Measurements from ENCODE around the gene HOXB9.

The HOXB9 gene

DNA sequence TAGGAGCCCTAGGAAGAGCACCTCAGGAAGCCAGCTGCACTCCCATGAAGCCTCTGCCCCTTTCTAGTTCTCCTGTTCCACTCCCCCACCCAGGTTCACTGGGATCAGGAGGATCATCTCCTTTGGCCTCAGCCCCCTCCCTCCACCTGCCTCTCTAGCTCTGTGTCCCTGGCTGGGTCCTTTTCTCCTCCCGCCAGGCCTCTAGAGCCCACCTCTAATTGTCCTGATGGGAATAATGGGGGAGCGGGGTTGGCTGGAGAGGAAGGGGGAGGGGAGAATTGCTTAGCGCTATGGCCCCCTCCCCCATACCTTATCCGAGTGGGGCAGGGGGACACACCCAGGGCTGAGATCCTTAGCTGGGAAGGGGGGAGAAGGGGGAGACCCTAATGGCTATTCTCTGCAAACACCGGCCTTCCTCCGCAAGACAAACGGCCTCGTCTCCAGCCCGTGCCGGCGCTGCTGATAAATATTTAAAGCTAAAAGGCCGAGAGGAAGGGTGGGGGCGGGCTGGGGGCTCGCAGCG is 16.3 kb downstream of the HOXB9 start:
- DNase-seq = no peak

DNA sequence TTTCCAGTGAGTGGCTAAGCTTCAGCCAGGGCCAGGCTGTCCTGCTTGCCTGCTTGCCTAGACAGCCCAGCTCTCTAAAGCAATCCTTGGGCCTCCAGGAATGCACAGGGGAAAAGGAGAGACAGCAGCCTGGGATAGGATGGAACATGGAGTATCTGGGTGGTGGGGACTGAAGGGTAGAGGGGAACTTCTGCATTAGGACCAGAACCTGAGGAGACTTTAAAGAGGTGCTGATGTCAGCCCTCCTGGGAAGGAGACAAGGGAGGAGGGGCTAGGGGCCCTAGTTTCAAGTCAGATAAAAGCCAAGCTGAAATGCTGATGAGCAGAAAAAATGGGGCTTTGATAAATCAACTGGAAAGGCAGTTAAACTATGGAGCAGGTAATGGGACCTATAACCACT is 17.1 kb downstream of the HOXB9 start:
- DNase-seq = no peak

DNA sequence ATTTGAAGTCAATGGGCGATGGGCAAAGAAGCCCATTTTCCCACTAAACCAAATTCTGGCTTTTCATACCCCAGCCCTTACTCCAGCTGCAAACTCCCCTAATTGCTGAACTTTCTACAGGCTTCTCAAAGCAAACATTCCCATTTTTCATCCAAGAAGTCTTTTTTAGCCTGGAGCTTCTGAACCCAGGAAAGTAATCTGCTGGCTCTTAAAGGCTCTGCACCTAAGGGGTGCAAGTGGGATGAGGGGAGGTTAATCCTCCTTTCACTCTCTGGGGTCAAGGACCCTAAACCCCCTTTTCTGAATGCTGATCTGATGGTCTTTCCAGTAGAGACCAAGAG is 17.7 kb downstream of the HOXB9 start:
- no peak for DNase-seq

DNA sequence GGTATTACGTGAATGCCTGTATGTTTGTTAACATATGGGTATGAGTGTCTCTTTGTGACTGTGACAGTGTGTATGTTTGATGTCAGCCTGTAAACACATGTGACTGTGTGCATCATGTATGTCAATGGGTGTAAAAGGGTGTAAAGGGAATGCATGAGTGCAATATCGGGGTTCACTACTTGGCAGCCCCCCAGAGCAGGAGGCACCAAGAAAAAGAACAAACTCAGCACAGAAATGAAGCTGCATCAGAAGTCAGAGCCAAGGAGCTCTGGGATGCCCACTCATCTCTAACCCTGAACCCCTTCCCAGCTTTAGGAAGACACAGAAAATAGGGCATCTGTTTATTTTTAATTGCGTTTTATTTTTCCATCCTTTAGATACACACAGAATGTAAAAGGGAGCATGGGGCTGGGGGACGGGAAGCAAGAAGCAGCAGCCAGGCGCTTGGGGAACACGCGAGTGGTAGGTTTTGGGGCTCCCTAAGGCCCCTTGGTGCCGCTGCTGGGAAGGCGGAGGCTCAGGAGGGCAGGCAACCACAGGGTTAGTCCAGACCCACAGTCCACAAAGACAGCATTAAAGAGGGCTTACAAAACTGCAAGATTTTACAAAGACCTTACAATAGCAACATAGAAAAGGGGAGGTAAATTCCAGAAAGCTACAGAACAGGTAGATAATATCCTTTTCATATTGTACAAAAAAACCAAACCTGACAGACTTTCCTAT is 19.1 kb downstream of the HOXB9 start:
- no peak for DNase-seq

DNA sequence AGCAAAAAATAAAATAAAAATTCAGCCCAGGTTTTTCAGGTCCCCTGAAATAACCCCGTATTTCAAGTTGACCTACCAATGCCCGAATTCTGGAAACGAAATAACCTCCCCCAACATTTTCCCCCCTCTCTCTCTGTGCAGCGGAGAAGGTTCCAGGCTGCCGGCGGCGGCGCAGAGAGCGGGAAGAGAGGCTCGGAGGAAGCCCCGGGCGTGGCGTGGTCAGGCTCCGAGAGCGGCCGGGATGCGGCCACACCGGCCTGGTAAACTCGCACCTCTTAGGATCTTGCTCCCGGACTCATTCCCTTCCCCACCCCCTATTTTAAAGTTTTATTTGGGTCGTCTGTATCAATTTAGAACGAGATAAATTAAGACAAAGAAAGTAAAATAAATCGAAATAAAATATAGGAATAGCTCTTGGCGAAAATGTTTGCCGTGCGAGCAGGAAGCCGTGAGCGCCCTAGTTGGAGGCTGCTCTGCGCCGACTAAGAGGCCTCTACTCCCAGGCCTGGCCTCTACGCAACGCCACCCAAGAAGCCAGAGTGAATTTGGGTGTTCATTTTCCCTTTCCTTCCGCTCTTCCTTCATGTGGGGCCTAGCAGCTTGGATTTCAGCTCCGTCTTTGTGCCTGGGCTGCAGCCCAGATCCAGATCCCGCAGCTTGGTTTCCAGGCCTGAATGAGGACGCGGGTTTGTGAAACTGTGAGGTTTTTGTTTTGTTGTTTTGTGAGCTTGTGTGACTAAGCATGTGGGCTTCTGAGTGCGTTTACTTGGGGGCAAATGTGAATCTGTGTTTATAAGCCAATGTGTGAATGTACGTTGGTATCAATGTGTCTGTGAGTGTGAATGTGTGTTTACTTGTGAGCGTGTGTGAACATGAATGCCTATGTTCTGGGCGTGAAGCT is 19.9 kb downstream of the HOXB9 start:
- no peak for DNase-seq

DNA sequence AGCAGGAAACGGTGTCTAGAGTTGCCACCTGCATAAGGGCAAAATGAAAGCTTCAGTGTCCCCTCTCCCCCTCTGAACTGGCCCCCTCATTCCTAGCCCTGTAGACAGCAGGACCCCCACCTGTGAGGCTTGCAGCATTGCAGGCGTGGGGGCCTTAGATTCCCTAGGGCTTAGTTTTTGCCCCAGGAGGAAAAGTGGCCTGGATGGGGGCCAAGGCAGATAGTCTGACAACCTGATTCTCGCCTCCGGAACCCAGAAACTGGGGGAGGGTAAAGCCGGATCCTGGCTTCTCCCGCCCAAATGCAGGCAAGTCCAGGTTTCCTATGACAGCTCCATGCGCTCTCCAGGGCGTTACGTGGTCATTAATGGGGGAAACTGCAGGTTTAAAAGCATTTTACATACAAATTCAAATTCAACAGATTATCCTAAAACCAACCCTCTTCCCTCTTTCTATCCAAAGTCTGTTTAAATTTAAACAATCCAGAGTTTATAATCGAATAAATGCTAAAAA is 20.7 kb downstream of the HOXB9 start:
- no peak for DNase-seq

DNA sequence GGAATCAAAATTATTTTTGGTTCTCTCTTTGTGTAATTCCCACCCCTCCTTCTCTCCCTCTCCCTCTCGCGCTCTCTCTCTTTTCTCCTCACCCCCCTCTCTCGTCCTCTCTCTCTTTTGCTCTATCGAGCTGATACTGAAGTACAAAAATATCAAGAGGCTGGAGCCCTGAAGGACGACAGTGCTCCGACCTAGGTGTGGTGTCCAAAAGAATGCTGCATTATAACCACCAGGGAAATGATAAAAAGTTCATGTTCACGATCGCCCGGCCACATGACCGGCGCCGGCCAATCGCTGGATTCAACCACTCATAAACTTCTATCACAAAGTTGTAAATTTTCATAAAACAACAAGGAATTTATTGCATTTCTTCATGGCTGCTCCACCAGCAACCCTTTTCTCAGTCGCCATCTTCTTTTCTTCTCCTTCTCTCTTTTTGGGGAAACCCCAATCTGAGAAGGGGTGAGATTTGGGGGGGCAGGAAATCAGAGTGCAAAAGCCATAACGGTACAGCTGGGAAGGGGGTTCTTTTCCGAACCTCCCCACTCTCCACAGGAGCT is 21.3 kb downstream of the HOXB9 start, which contains the start of gene HOXB6:
Gene HOXB6 (minus strand): TSS at position 217 of the 560 bp plus-strand sequence. CDS start 6,836 bp downstream, outside the sequence.
- DNase-seq = no peak

DNA sequence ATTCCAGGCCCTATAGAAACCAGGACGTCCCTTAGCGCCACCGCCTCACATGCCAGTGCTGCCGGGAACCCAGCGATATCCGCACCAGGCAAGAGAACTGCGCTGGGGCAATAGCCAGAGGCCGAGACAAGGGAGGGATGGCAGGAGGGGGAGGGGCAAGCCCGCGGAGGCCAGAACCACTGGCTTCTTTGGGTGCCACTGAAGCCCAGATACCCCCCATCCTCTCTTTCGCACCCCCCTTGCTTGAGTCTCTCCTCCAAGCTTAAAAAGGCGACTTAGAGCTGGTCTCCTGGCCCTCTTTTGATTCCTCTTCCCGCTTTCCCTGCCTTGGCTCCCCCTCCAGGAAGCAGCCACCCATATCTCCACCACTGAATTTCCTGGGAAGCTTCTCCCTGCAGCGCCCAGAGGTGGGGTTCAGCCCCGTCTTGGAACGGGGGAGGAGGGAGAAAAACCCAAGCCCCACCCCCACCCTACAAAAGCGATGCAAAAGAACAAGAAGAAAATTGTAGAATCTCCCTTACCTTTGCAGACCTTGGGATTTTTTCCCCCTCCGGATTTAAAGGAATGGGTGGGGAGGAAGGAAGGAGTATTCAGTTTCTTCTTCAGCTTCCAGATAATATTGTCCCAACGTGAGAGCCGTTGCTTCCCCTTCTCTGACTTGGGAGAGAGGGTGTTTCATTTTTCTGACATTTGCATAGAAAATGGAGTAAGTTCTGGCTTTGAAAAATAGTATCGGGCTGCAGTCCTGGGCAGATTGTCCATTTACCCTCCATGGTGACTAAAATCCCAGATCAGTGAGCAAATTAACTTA is 22.0 kb downstream of the HOXB9 start:
- DNase-seq = no peak

DNA sequence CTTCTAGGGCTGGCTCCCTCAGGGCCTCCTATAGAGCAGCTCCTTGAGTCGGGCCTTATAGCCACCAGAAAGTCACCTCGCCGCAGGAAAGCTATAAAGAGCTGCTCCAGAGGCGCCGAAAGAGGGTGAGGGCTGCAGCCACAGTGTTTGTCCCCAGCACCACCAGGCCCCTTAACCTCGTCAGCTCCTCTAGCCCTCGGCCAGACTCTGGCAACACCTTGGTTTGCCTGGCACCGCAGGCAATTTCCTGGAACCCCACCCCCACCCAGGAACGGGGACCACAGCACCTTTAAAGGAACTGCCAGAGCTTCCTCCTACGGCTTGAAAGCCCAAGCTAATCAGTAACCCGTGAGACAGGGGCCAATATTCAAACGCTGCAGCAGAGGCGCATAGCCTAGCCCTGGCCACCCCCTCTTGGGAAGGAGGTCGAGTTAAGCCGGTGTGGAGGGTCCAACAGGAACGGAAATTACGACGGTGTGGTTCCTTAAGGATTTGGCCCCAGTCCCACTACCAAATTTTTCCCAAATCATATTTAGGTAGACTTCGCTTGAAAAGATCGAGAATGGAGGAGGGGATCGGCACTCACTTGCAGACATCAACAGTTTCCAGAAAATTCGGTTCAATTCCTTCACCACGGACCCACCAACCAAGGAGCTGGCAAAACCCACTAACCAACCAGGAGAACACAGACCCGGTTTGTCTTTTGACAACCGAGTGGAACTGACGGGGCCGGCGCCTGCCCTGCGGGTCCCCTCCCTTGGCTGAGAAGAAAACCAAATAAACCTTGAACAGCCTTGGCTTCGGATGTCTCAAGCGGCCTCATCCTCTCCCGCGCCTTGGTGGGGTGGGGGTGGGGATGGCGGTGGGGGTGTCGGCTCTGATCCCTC is 24.4 kb downstream of the HOXB9 start:
- DNase-seq = no peak

DNA sequence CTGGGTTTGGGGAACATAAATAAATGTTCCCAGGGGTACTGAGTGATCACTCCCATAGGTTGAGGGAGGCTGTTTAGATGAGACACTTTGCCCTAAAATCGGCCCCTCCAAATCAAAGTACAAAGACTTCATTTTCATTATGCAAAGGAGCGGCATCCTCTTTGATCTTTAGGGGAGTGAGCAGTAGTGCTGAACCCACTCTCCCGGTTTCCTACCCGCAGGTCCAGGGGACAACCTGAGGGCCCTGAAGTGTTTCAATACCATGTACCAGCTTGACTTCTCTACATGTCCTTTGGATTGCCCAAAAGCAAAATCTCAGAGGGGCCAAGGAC is 25.0 kb downstream of the HOXB9 start:
- DNase-seq = no peak

DNA sequence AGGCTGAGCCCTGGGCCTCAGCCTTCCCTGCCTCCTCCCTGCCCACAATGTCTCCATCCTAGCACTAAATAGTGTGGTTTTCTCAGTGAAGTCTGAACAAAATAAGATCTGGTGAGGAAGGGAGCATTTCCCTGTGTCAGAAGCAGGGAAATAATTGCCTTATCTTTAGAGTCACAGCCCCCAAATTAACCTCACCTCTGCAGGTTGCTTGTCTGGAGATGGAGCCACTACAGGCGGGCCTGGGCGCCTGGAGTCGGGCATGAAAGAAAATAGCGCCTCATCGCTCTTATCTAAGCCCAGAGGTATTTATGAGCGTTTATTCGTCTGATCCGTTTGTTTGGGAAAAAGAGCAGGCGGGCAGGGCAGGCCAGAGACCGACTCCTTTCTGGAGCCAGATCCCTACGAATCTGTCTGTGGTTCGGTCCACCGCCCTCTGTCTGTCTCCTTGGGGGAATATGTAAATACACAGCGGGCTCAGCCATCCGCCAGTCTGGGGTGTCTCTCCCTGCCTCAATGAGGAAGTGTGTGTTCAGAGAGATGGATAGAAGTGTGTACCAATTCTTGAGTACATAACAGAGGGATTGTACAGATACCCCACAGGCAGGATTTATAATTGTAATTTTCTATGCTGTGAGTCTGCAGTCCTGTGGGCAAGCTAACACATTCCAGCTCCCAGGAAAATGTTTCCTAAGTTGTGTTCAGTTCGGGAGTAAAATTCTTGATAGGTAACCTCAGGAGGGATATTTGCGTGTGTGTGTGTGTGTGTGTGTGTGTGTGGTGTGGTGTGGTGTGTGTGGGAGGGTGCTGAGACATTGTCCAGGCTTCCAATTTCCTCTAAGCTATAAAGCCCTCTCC is 25.7 kb downstream of the HOXB9 start:
- DNase-seq = no peak

DNA sequence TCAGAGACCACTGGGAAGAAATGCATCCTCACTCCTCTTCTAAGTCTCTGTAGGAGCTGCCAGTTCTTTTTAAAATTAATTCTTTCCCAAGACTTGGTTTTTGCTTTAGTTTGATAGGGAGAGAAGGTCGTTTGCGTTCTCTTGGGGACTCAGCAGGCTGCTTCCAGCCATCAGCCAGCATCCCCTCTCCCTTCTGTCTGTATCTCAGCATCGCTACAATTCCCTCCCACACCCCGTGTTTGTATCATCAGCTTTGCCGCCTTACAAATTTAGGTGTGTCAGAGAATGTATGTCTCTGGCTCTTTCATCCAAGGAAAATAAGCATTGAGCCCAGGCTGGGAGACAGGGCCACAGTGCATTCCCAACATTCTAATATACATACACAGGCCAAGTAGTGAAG is 26.8 kb downstream of the HOXB9 start:
- no peak for DNase-seq

DNA sequence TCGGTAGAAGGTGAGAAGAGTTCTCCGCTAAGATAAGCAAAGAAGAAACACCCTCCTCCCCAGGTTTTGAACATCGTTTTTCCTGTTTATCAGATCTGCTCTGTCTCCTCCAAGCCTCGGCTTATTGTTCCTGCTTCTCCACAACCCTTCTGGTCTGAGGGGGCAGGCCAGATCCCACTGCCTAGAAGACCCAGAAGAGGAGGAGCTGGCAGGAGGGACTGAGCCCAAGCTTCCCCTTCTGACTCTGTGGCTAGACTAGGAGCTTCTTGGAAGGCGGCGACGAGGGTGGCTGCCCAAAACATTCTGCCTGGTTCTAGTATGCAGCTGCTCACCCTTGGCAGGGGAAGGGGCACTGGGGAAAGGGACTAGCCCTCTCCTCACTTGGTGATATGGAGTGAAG is 27.4 kb downstream of the HOXB9 start:
- no peak for DNase-seq

DNA sequence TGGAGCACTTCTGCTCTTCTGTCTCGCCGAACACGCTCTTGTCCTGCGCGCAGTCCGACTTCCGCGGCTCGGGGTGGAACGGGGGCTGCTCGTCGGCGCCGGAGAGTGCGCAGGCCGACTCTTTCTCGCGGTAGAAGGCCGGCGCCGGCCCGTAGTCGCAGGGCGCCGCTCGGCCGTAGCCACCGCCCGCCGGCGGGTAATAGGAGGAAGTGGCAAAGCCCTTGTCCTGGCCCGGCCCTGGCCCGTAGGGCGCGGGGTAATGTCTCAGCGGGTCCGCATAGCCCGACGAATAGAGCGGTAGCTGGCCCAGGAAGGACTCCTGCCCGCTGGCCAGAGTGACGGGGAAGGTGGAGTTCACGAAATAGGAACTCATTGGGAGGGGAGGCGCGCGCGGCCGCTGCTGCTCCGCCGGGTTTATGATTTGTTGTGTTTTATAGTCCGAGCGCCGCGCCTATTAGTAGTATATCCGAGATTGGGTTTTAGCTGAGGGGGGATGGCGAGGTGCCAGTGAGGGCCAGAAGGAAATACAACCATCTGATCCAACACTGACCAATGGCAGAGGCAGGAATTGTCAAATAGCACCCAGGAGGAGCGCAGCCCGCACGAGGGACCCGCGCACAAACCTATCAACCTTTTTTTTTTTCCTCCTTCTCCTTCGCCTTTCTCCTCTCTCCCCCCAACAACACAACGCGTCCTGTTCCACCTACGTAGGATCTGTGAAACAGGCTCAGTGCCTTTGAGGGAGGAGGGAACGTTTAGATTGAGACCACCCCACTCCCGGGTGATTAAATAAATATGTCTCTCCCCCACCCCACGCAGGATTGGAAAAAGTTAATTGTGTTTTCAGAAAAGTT is 28.2 kb downstream of the HOXB9 start:
- no peak for DNase-seq

DNA sequence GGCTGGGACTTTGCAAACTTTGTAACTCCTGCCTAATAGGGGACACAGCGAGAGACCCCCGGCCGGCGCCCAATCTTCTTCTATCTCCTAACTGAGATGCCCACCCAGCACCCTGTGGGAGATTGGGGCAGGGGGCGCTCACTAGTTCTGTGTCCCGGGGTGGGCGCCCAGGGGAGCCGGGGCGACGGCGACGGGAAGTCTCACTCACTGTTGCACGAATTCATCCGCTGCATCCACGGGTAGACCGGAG is 28.7 kb downstream of the HOXB9 start:
- DNase-seq = no peak

DNA sequence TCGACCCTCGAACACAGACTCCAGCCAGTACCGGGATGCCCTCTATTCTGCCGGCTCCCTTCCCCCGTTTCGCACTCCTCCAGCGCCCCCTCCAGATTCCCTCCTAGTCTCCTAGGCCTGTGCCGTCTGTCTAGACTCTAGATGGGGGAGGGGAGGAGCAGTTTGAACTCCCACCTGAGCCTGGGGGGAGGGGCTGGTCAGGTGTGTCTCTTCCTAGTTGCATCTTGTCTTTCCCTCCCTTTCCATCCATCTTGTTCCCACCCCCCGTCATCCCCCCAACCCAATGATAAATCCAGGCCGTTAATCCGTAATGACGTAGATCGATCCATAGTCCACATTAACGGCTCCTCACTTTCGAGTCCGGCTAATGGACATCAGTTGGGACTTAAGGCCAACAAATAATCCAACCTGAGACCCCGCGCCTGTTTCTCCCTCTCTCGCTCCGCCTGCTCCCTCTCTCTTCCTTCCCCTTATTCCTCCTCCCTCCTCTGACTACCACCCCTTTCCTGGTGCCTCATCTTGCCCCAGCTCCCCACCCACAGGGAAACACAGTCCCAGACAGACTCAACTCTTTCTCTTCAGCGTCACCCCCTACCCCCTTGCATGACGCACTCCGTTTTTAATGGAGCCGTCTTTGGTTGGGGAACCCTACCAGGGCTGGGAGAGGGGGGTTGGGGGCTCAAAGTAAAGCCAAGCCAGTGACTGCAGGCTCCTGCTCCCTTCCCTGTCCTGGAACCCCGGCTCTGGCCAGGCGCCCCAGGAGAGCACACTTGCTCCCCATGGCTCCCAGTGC is 29.2 kb downstream of the HOXB9 start:
- no peak for DNase-seq

DNA sequence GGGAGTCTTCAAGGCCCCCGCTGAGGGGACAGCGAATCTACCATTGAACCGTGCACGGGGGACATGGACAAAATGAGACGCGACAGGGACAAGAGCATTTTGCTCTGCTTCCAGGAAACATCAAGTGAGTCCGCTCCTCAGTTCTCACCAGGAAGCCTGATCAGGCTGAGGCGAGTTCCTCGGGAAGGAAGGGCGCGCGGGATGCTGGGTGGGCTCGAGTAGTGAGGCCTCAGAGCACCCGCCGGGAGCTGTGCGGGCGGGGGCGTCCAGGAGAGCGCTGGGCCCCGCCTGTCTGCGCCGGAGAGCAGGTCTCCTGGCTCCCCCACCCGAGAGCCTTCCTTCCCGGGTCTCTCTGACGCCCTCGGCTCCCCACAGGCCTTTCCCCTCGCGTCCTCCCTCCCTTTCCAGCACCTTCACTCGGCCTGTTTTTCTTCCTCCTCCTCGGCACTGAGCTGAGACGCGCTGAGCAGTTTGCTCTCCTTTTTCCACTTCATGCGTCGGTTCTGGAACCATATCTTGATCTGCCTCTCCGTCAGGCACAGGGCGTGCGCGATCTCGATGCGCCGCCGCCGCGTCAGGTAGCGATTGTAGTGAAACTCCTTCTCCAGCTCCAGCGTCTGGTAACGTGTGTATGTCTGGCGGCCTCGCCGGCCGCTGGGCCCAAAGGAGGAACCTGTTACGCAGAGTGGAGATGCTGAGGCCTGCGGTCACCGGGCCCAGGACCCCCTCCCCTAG is 30.0 kb downstream of the HOXB9 start:
- no peak for DNase-seq

DNA sequence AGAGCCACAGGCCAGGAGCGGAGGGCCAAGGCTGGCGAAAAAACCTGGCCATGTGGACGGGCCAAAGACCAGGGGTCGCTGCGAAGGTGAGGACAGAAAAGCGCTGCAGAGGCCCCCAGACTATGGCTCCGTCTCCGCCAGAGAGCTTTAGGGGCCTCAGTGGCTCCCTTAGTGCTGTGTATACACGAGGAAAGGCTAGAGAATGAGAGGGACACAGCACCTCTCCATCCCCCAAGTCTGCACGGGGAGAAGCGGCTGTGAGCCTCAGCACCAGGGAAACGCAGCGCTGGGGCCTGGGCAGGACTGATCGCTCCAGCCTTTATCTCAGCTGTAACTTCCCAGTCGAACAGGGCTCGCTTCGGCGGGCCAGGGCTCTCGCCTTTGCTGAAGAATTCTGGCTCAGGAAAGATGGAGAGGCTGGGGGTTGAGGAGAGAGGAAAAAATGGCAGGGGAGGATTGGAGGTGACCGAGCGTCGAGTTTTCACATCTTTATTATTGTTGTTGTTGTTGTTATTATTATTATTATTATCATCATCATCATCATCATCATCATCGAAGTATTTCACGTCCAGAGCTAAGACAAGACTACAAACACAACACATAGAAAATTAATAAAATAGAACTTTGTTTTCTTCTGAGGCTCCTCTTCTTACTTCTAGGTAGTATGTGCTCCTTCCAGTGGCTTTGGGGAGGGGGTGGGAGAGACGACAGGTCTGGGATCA is 30.7 kb downstream of the HOXB9 start:
- DNase-seq = no peak

Measured in hematopoietic multipotent progenitor cell treated with erythropoietin and hydrocortisone succinate and interleukin-3 and kit ligand, for 6 days (in vitro differentiated cells).